GM18870 (cell line): Measurements from ENCODE around the gene ANP32E.

Experiments used
- ATAC-seq: cut with Tn5 transposase; IDR thresholded peaks from one replicate; pipeline ENCODE4 v1.9.1; 2021; ENCODE audit warnings: moderate library complexity; ENCODE audit not compliant: unreplicated experiment

Gene ANP32E

GRCh38 chr1:150235852-150236613 is at the start of gene ANP32E:
TSS of gene ANP32E (minus strand) at chr1:150236112. CDS start at chr1:150235786, 326 bp downstream.
- peak; percentile 83 for ATAC-seq

GRCh38 chr1:150283260-150283659 is 47.3 kb upstream of the ANP32E start:
- no peak for ATAC-seq

- no peak for ATAC-seq
Observed at GRCh38 chr1:150282558-150282958, 46.6 kb upstream of the ANP32E start.

GRCh38 chr1:150281758-150282557 is 46.0 kb upstream of the ANP32E start, which contains the start of gene CIART:
TSS of gene CIART (plus strand) at chr1:150282554. CDS start at chr1:150283268, 714 bp downstream.
- ATAC-seq, result no peak

GRCh38 chr1:150281221-150281757 is 45.4 kb upstream of the ANP32E start:
- no peak for ATAC-seq

GRCh38 chr1:150280138-150280707 is 44.3 kb upstream of the ANP32E start:
- no peak for ATAC-seq

- ATAC-seq, result no peak
Observed at GRCh38 chr1:150273311-150273710, 37.4 kb upstream of the ANP32E start.

- no peak for ATAC-seq
Observed at GRCh38 chr1:150271291-150271959, 35.5 kb upstream of the ANP32E start.

- ATAC-seq, result no peak
Observed at GRCh38 chr1:150269451-150269850, 33.5 kb upstream of the ANP32E start.

- peak; percentile 69 for ATAC-seq
Observed at GRCh38 chr1:150268705-150269403, 32.9 kb upstream of the ANP32E start, which contains the start of gene APH1A. TSS of gene APH1A (minus strand) at chr1:150269016. CDS start at chr1:150268810, 206 bp downstream.

- ATAC-seq, result no peak
Observed at GRCh38 chr1:150268340-150268704, 32.4 kb upstream of the ANP32E start.

- ATAC-seq, result no peak
Observed at GRCh38 chr1:150267896-150268295, 32.0 kb upstream of the ANP32E start.

- no peak for ATAC-seq
Observed at GRCh38 chr1:150263549-150263948, 27.6 kb upstream of the ANP32E start.

GRCh38 chr1:150262388-150263320 is 26.7 kb upstream of the ANP32E start:
- no peak for ATAC-seq

- no peak for ATAC-seq
Observed at GRCh38 chr1:150261367-150261766, 25.5 kb upstream of the ANP32E start.

GRCh38 chr1:150259758-150260669 is 24.1 kb upstream of the ANP32E start:
- no peak for ATAC-seq

- ATAC-seq, result no peak
Observed at GRCh38 chr1:150259217-150259616, 23.3 kb upstream of the ANP32E start.
